H9 (cell line): ENCODE measurements around the gene MBD2. TPM values are rescaled to one million over a fixed set of nuclear protein-coding genes. Genes with fewer than 3 reads are reported as not detected.

Source experiments
- DNase-seq: peaks from one replicate; pipeline ENCODE4 v3.0.0-alpha.2; 2017
- H2AFZ ChIP-seq: one replicate; pipeline ENCODE4 v1.6.1; 2013; ENCODE audit warnings: mild to moderate bottlenecking, low read length, control low read depth, moderate library complexity
- H2AK5ac ChIP-seq: 2 replicates; pipeline ENCODE4 v1.6.1; 2013; ENCODE audit warnings: low read length, control low read depth, mixed read lengths; ENCODE audit not compliant: insufficient read length
- H2BK120ac ChIP-seq: one replicate; pipeline ENCODE4 v1.6.1; 2013; ENCODE audit warnings: low read depth, mild to moderate bottlenecking, low read length, control low read depth, inconsistent platforms; ENCODE audit not compliant: poor library complexity, severe bottlenecking
- H2BK12ac ChIP-seq: 2 replicates; pipeline ENCODE4 v1.6.1; 2013; ENCODE audit warnings: low read length, control low read depth, mixed read lengths, low read depth; ENCODE audit not compliant: insufficient read length
- H2BK15ac ChIP-seq: 2 replicates; pipeline ENCODE4 v1.6.1; 2013; ENCODE audit warnings: low read depth, low read length, control low read depth
- H2BK20ac ChIP-seq: one replicate; pipeline ENCODE4 v1.6.1; 2013; ENCODE audit warnings: low read depth, mild to moderate bottlenecking, low read length, control low read depth, inconsistent platforms; ENCODE audit not compliant: poor library complexity, severe bottlenecking
- H2BK5ac ChIP-seq: 2 replicates; pipeline ENCODE4 v1.6.1; 2013; ENCODE audit warnings: low read length, control low read depth, mixed read lengths; ENCODE audit not compliant: insufficient read length
- H3K14ac ChIP-seq: 2 replicates; pipeline ENCODE4 v1.6.1; 2013; ENCODE audit warnings: low read length, control low read depth; ENCODE audit not compliant: insufficient read depth
- H3K18ac ChIP-seq: 2 replicates; pipeline ENCODE4 v1.6.1; 2013; ENCODE audit warnings: low read depth, mild to moderate bottlenecking, mixed read lengths, low read length, control low read depth; ENCODE audit not compliant: insufficient read length
- H3K23ac ChIP-seq: 2 replicates; pipeline ENCODE4 v1.6.1; 2013; ENCODE audit warnings: low read length, control low read depth, mixed read lengths, low read depth; ENCODE audit not compliant: insufficient read length
- H3K23me2 ChIP-seq: 2 replicates; pipeline ENCODE4 v1.6.1; 2013; ENCODE audit warnings: low read depth, mild to moderate bottlenecking, mixed read lengths, low read length, control low read depth; ENCODE audit not compliant: insufficient read length, poor library complexity, severe bottlenecking
- H3K27ac ChIP-seq: 2 replicates; pipeline ENCODE4 v1.5.1; 2013; ENCODE audit warnings: low read length, control low read depth, mixed read lengths, low read depth; ENCODE audit not compliant: insufficient read length
- H3K27me3 ChIP-seq: 2 replicates; pipeline ENCODE4 v1.6.1; 2013; ENCODE audit warnings: low read length, control low read depth, inconsistent platforms; ENCODE audit not compliant: insufficient read depth
- H3K4ac ChIP-seq: 2 replicates; pipeline ENCODE4 v1.6.1; 2013; ENCODE audit warnings: low read depth, mild to moderate bottlenecking, control low read depth, inconsistent platforms, low read length, moderate library complexity
- H3K4me1 ChIP-seq: 2 replicates; pipeline ENCODE4 v1.6.1; 2013; ENCODE audit warnings: low read length, control low read depth, inconsistent platforms; ENCODE audit not compliant: insufficient read depth
- H3K4me2 ChIP-seq: 2 replicates; pipeline ENCODE4 v1.6.1; 2013; ENCODE audit warnings: low read length, control low read depth, mixed read lengths; ENCODE audit not compliant: insufficient read length, insufficient read depth
- H3K56ac ChIP-seq: 2 replicates; pipeline ENCODE4 v1.6.1; 2013; ENCODE audit warnings: low read depth, mild to moderate bottlenecking, mixed read lengths, low read length, control low read depth; ENCODE audit not compliant: insufficient read length
- H3K79me1 ChIP-seq: 2 replicates; pipeline ENCODE4 v1.6.1; 2013; ENCODE audit warnings: low read depth, mild to moderate bottlenecking, moderate library complexity, low read length, control low read depth, inconsistent platforms; ENCODE audit not compliant: insufficient read depth, poor library complexity, severe bottlenecking
- H3K79me2 ChIP-seq: 2 replicates; pipeline ENCODE4 v1.6.1; 2013; ENCODE audit warnings: low read length, control low read depth, inconsistent platforms; ENCODE audit not compliant: insufficient read depth
- H3K9ac ChIP-seq: 2 replicates; pipeline ENCODE4 v1.6.1; 2013; ENCODE audit warnings: low read length, control low read depth, mixed read lengths; ENCODE audit not compliant: insufficient read length; ENCODE audit errors: extremely low read depth
- H3K9me3 ChIP-seq: one replicate; pipeline ENCODE4 v1.6.1; 2013; ENCODE audit warnings: low read depth, low read length, inconsistent platforms; ENCODE audit not compliant: control insufficient read depth
- H3T11ph ChIP-seq: one replicate; pipeline ENCODE4 v1.6.1; 2013; ENCODE audit warnings: mild to moderate bottlenecking, low read length, control low read depth, inconsistent platforms
- H4K20me1 ChIP-seq: one replicate; pipeline ENCODE4 v1.6.1; 2013; ENCODE audit not compliant: control insufficient read depth, insufficient read length, insufficient read depth
- H4K5ac ChIP-seq: 2 replicates; pipeline ENCODE4 v1.6.1; 2013; ENCODE audit warnings: low read depth, mild to moderate bottlenecking, mixed read lengths, low read length, control low read depth; ENCODE audit not compliant: insufficient read length
- H4K8ac ChIP-seq: replicated peaks from 2 replicates; pipeline ENCODE4 v1.6.1; 2013; ENCODE audit warnings: low read length, control low read depth, mixed read lengths, low read depth; ENCODE audit not compliant: insufficient read length
- H4K91ac ChIP-seq: 2 replicates; pipeline ENCODE4 v1.6.1; 2013; ENCODE audit warnings: low read depth, mild to moderate bottlenecking, moderate library complexity, mixed read lengths, low read length, control low read depth; ENCODE audit not compliant: insufficient read length
- H3K27ac Mint-ChIP-seq, 3 experiments: 2 replicates in 2 of 3; 3 replicates in 1 of 3; pipeline ENCODE4 v1.8.0; 2020 to 2021; ENCODE audit warnings: mixed read lengths in 3 of 3, mild to moderate bottlenecking in 1 of 3, moderate library complexity in 1 of 3
- H3K27me3 Mint-ChIP-seq: 2 replicates; pipeline ENCODE4 v1.8.0; 2021; ENCODE audit warnings: low read depth, mild to moderate bottlenecking, moderate library complexity, mixed read lengths
- H3K36me3 Mint-ChIP-seq, 3 experiments: 2 replicates in 2 of 3; 3 replicates in 1 of 3; pipeline ENCODE4 v1.8.0; 2020 to 2021; ENCODE audit warnings: low read depth in 3 of 3, mixed read lengths in 3 of 3; ENCODE audit not compliant: insufficient read depth in 1 of 3
- H3K4me1 Mint-ChIP-seq, 2 experiments: 2 replicates each; pipeline ENCODE4 v1.8.0; 2020; ENCODE audit warnings: mixed read lengths in 2 of 2
- H3K4me3 Mint-ChIP-seq, 2 experiments: 2 replicates in 1 of 2; 3 replicates in 1 of 2; pipeline ENCODE4 v1.8.0; 2020 to 2021; ENCODE audit warnings: mild to moderate bottlenecking in 2 of 2, mixed read lengths in 2 of 2, moderate library complexity in 1 of 2
- H3K9me3 Mint-ChIP-seq, 2 experiments: 2 replicates in 1 of 2; 3 replicates in 1 of 2; pipeline ENCODE4 v1.8.0; 2020; ENCODE audit warnings: mild to moderate bottlenecking in 2 of 2, mixed read lengths in 2 of 2, moderate library complexity in 1 of 2
- WGBS: extraction: QIAGEN DNeasy Blood & Tissue Kit; methylation state at CpG from one replicate; pipeline ENCODE4 v1.1.7; 2013; ENCODE audit warnings: missing lambda C conversion rate, low lambda C conversion rate, mixed read lengths; ENCODE audit not compliant: insufficient read length; ENCODE audit errors: extremely low coverage; 5-methylcytosine and 5-hydroxymethylcytosine counted together
- total RNA-seq: library from RNA; stranded (reverse); gene quantifications from 2 replicates; pipeline ENCODE4 v1.2.1, GENCODE V29; 2021
- TF ChIP-seq, protein P1 (sequence below): fragments of 200-600 bp; sonication (generic); conservative IDR thresholded peaks from 3 replicates; pipeline ENCODE4 v1.8.0; 2021; ENCODE audit warnings: antibody characterized with exemption, mild to moderate bottlenecking

Gene MBD2
- total RNA-seq, 1 experiment from 2014 or later, result 34.0 TPM

DNA sequence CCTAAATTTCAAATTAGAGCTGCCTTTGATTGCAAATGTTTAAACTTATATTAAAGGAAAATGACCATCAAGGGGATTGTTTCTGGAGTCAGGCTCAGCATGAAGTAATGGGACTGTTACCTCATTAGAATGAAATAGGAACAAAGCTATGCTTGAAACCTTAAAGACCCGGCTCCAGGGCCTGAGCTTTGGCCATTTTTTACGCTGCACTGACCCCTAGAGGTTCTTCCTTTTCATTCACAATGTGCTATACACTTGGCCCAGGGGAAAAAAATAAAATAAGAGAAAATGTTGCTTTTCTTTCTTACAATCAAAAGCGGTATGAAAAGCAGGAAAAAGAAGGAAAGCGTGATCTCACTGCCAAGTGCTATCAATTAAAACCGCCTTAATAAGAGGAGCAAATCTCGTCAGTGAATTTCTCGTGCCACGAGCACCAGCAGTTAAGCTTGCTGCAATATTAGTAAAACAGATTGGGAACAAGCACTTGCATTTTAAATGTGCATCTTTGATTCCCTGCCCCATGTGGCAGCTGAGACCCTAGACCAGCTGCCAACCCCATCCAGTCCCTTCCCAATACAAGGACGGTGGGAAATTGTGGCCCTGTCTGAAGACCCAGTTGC, 96.6 kb downstream of the MBD2 start:
- no peaks in the 10 kb centered on the region; a peak in 2 of 7 replicates for H3K36me3 Mint-ChIP-seq
- no CpG with 5 or more reads among the region's 9 CpGs for WGBS

More for the DNA sequence above, 96.6 kb downstream of the MBD2 start:
- H3K4me2 ChIP-seq, result no peak overlapping the region
- no peak overlapping the region for H3K23ac ChIP-seq
- H2BK20ac ChIP-seq, result no peak overlapping the region
- H4K91ac ChIP-seq, result no peak overlapping the region
- no peak overlapping the region for H3K4ac ChIP-seq
- H3K4me3 Mint-ChIP-seq, result no peak overlapping the region
- DNase-seq, result peak; percentile 68
- no peaks in the 10 kb centered on the region for H3K4me1 ChIP-seq
- no peaks in the 10 kb centered on the region for H3K23me2 ChIP-seq
- H3K56ac ChIP-seq, result no peak overlapping the region
- H3K27me3 ChIP-seq, result no peaks in the 10 kb centered on the region
- H3K79me1 ChIP-seq, result no peaks in the 10 kb centered on the region
- peaks cover 46 to 54% of the 10 kb centered on the region in 2 experiments for H3K4me1 Mint-ChIP-seq
- no peak overlapping the region for H4K8ac ChIP-seq
- H3K27ac Mint-ChIP-seq, result no peak overlapping the region
- H2AFZ ChIP-seq, result no peak overlapping the region
- no peaks in the 10 kb centered on the region for H3K9me3 ChIP-seq
- no peak overlapping the region for H2BK5ac ChIP-seq
- no peaks in the 10 kb centered on the region for H3K9me3 Mint-ChIP-seq
- no peak overlapping the region for H3K14ac ChIP-seq
- H3K79me2 ChIP-seq, result no peaks in the 10 kb centered on the region
- no peak overlapping the region for H2BK15ac ChIP-seq
- H3T11ph ChIP-seq, result no peak overlapping the region
- no peak overlapping the region for H3K18ac ChIP-seq
- H2BK120ac ChIP-seq, result no peak overlapping the region
- H3K9ac ChIP-seq, result no peak overlapping the region
- H4K5ac ChIP-seq, result no peak overlapping the region
- TF ChIP-seq, protein P1, sequence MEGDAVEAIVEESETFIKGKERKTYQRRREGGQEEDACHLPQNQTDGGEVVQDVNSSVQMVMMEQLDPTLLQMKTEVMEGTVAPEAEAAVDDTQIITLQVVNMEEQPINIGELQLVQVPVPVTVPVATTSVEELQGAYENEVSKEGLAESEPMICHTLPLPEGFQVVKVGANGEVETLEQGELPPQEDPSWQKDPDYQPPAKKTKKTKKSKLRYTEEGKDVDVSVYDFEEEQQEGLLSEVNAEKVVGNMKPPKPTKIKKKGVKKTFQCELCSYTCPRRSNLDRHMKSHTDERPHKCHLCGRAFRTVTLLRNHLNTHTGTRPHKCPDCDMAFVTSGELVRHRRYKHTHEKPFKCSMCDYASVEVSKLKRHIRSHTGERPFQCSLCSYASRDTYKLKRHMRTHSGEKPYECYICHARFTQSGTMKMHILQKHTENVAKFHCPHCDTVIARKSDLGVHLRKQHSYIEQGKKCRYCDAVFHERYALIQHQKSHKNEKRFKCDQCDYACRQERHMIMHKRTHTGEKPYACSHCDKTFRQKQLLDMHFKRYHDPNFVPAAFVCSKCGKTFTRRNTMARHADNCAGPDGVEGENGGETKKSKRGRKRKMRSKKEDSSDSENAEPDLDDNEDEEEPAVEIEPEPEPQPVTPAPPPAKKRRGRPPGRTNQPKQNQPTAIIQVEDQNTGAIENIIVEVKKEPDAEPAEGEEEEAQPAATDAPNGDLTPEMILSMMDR, result peak; percentile 86
- no peaks in the 10 kb centered on the region for H3K27me3 Mint-ChIP-seq
- no peak overlapping the region for H2BK12ac ChIP-seq
- no peak overlapping the region for H3K27ac ChIP-seq
- no peak overlapping the region for H2AK5ac ChIP-seq
- no peaks in the 10 kb centered on the region for H4K20me1 ChIP-seq
